Mesothelial cell of epicardium (in vitro differentiated cells): ENCODE measurements around the gene CLTB. TPM values are rescaled to one million over a fixed set of nuclear protein-coding genes. Genes with fewer than 3 reads are reported as not detected.

Source experiments
- DNase-seq, 2 experiments: peaks; one replicate each; pipeline ENCODE4 v3.0.0; 2021; ENCODE audit warnings: low spot score in 2 of 2; ENCODE audit not compliant: unreplicated experiment in 2 of 2
- H3K27ac Mint-ChIP-seq: 2 replicates; pipeline ENCODE4 v1.8.0; 2021; ENCODE audit warnings: mixed read lengths
- H3K27me3 Mint-ChIP-seq: 2 replicates; pipeline ENCODE4 v1.8.0; 2021; ENCODE audit warnings: low read depth, mixed read lengths
- H3K36me3 Mint-ChIP-seq: 2 replicates; pipeline ENCODE4 v1.8.0; 2021; ENCODE audit warnings: mixed read lengths
- H3K4me1 Mint-ChIP-seq: 2 replicates; pipeline ENCODE4 v1.8.0; 2021; ENCODE audit warnings: mixed read lengths
- H3K4me3 Mint-ChIP-seq: 2 replicates; pipeline ENCODE4 v1.8.0; 2021; ENCODE audit warnings: mild to moderate bottlenecking, moderate library complexity, mixed read lengths
- H3K9me3 Mint-ChIP-seq: 2 replicates; pipeline ENCODE4 v1.8.0; 2021; ENCODE audit warnings: mixed read lengths
- total RNA-seq: library from RNA; stranded (reverse); gene quantifications from 3 replicates; pipeline ENCODE4 v1.2.1, GENCODE V29; 2021
- TF ChIP-seq, protein P1 (sequence below): fragments of 200-600 bp; sonication (generic); IDR thresholded peaks from one replicate; pipeline ENCODE4 v1.5.0; 2021; ENCODE audit warnings: antibody characterized with exemption; ENCODE audit not compliant: unreplicated experiment

Gene CLTB
- total RNA-seq, 1 donor from 2014 or later, result 43.3 TPM

DNA sequence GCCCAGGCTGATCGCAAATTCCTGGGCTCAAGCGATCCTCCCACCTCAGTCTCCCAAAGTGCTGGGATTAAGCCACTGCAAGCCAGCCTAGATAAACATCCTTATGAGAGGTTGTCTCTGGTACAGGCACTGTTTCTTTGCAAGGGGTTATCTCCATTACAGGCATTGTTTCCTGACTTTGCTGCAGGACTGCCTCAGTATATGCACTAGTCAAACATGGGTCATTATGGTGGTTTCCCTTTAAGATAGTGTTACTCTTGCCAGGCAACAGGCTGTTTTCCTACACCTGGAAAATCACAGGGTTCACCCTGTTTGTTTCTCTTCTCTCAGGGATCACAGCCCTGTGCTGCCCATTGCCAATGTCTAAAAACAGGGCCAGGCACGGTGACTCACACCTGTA, 7.8 kb upstream of the CLTB start:
- H3K9me3 Mint-ChIP-seq, result peaks cover 25% of the 10 kb centered on the region
- no peak overlapping the region for H3K4me3 Mint-ChIP-seq
- no peaks in the 10 kb centered on the region for H3K4me1 Mint-ChIP-seq
- DNase-seq, result no peak
- TF ChIP-seq, protein P1, sequence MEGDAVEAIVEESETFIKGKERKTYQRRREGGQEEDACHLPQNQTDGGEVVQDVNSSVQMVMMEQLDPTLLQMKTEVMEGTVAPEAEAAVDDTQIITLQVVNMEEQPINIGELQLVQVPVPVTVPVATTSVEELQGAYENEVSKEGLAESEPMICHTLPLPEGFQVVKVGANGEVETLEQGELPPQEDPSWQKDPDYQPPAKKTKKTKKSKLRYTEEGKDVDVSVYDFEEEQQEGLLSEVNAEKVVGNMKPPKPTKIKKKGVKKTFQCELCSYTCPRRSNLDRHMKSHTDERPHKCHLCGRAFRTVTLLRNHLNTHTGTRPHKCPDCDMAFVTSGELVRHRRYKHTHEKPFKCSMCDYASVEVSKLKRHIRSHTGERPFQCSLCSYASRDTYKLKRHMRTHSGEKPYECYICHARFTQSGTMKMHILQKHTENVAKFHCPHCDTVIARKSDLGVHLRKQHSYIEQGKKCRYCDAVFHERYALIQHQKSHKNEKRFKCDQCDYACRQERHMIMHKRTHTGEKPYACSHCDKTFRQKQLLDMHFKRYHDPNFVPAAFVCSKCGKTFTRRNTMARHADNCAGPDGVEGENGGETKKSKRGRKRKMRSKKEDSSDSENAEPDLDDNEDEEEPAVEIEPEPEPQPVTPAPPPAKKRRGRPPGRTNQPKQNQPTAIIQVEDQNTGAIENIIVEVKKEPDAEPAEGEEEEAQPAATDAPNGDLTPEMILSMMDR, result no peak
- H3K36me3 Mint-ChIP-seq, result no peaks in the 10 kb centered on the region
- no peaks in the 10 kb centered on the region for H3K27me3 Mint-ChIP-seq
- H3K27ac Mint-ChIP-seq, result no peak overlapping the region

DNA sequence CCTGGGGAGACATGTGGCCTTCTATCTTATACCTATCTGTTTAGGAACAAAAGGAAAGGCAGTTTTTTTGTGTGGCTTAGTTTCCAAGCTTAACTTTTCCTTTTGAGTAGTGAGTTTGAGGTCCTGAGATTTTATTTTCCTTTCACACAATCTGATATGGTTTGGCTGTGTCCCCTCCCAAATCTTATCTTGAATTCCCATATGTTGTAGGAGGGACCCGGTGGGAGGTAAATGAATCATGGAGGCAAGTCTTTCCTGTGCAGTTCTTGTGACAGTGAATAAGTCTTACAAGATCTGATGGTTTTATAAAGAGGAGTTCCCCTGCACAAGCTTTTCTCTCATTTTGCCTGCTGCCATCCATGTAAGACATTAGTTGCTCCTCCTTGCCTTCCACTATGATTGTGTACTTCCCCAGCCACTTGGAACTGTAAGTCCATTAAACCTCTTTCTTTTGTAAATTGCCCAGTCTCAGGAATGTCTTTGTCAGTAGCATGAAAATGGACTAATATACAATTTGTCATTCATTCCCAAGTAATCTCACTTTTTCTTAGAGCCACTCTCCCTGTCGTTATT, 4.7 kb upstream of the CLTB start:
- no peaks in the 10 kb centered on the region for H3K27me3 Mint-ChIP-seq
- H3K4me3 Mint-ChIP-seq, result no peak overlapping the region
- no peaks in the 10 kb centered on the region for H3K36me3 Mint-ChIP-seq
- no peak for DNase-seq
- H3K4me1 Mint-ChIP-seq, result peaks cover 12% of the 10 kb centered on the region
- TF ChIP-seq, protein P1, result no peak
- peaks cover 22% of the 10 kb centered on the region for H3K9me3 Mint-ChIP-seq
- H3K27ac Mint-ChIP-seq, result no peak overlapping the region

DNA sequence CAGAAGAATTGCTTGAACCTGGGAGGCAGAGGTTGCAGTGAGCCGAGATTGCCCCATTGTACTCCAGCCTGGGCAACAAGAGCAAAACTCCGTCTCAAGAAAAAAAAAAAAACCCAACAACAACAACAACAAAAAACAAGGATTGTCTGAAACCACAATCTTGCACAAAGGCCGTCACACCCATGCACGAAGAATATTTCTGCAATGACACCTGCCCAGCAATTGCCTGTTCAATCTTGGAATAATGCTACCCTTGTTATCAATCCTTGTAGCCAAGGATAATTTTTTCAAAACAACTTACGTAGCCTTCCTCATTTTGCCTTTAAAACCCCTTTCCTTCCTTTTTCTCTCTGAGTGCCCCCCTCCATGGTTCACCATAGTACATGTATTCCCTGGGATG, 3.7 kb upstream of the CLTB start:
- H3K36me3 Mint-ChIP-seq, result no peaks in the 10 kb centered on the region
- no peaks in the 10 kb centered on the region for H3K27me3 Mint-ChIP-seq
- H3K4me1 Mint-ChIP-seq, result peaks cover 17% of the 10 kb centered on the region
- peaks cover 16% of the 10 kb centered on the region for H3K9me3 Mint-ChIP-seq
- H3K4me3 Mint-ChIP-seq, result no peak overlapping the region
- TF ChIP-seq, protein P1, result no peak
- no peak overlapping the region for H3K27ac Mint-ChIP-seq
- no peak for DNase-seq

DNA sequence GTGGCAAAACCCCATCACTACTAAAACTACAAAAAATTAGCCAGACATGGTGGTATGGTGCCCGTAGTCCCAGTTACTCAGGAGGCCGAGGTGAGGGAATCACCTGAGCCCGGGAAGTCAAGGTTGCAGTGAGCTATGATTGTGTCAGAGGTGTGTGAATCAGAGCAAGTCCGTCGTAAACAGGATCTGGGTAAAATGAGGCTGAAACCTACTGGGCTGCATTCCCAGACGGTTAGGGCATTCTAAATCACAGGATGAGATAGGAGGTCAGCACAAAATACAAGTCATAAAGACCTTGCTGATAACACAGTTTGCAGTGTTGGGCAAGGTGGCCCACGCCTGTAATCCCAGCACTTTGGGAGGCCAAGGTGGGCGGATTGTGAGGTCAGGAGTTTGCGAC, 1.9 kb upstream of the CLTB start:
- no peaks in the 10 kb centered on the region for H3K36me3 Mint-ChIP-seq
- peaks cover 23% of the 10 kb centered on the region for H3K4me1 Mint-ChIP-seq
- TF ChIP-seq, protein P1, result no peak
- H3K27ac Mint-ChIP-seq, result no peak overlapping the region
- no peaks in the 10 kb centered on the region for H3K27me3 Mint-ChIP-seq
- H3K9me3 Mint-ChIP-seq, result peaks cover 16% of the 10 kb centered on the region
- DNase-seq, result no peak
- no peak overlapping the region for H3K4me3 Mint-ChIP-seq

DNA sequence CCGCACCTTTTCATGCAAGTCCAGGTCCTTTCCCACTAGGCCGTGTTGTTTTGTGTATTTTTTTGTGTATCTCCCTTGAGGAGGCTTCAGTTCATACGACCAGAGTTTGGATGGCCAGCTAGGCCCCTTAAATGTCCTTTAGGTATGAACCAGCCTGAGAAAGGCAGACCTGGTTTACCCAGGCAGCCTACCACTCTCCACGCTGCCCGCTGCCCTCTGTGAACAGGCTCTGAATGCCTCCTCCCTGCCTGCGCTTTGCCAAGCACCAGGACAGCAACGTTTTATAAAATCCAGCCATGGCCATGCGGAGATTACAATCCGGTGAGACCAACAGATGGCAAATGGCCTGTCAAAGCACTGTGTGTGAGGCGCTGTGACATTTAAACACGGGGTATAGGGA, 626 bp upstream of the CLTB start:
- TF ChIP-seq, protein P1, result no peak
- H3K4me1 Mint-ChIP-seq, result peaks cover 25% of the 10 kb centered on the region
- no peaks in the 10 kb centered on the region for H3K36me3 Mint-ChIP-seq
- H3K27ac Mint-ChIP-seq, result peak overlapping the region; percentile 47
- peak overlapping the region; percentile 60 for H3K4me3 Mint-ChIP-seq
- DNase-seq, result no peak
- no peaks in the 10 kb centered on the region for H3K27me3 Mint-ChIP-seq
- peaks cover 16% of the 10 kb centered on the region for H3K9me3 Mint-ChIP-seq
